Measurements from ENCODE around the gene CAPRIN2.

CAPRIN2 gene

GRCh38 chr12:30763053-30763452, 8.3 kb upstream of the CAPRIN2 start:
- no peak for DNase-seq

GRCh38 chr12:30761730-30762129, 7.0 kb upstream of the CAPRIN2 start:
- no peak for DNase-seq

GRCh38 chr12:30757316-30757715, 2.6 kb upstream of the CAPRIN2 start:
- no peak for DNase-seq

- no peak for DNase-seq
These were observed 1.3 kb upstream of the CAPRIN2 start for GRCh38 chr12:30756074-30756473.

- DNase-seq = no peak
These were observed 628 bp upstream of the CAPRIN2 start for GRCh38 chr12:30755395-30755762.

- peak; percentile 47 for DNase-seq
These were observed 385 bp downstream of the CAPRIN2 start for GRCh38 chr12:30754383-30754749.

GRCh38 chr12:30753751-30754382, 884 bp downstream of the CAPRIN2 start:
- DNase-seq = peak; percentile 55

GRCh38 chr12:30753233-30753632, 1.5 kb downstream of the CAPRIN2 start:
- DNase-seq = peak; percentile 29

GRCh38 chr12:30752255-30752654, 2.5 kb downstream of the CAPRIN2 start:
- no peak for DNase-seq

GRCh38 chr12:30748147-30748546, 6.6 kb downstream of the CAPRIN2 start:
- no peak for DNase-seq

GRCh38 chr12:30746190-30746589, 8.6 kb downstream of the CAPRIN2 start:
- no peak for DNase-seq

- DNase-seq = no peak
These were observed 10.4 kb downstream of the CAPRIN2 start for GRCh38 chr12:30744321-30744720.

GRCh38 chr12:30740274-30740673, 14.5 kb downstream of the CAPRIN2 start:
- DNase-seq = no peak

GRCh38 chr12:30739020-30739419, 15.7 kb downstream of the CAPRIN2 start:
- DNase-seq = no peak

- no peak for DNase-seq
These were observed 21.7 kb downstream of the CAPRIN2 start for GRCh38 chr12:30732954-30733637.

GRCh38 chr12:30730011-30730410, 24.7 kb downstream of the CAPRIN2 start:
- DNase-seq = no peak

- DNase-seq = no peak
These were observed 25.2 kb downstream of the CAPRIN2 start for GRCh38 chr12:30729547-30729946.

- no peak for DNase-seq
These were observed 28.1 kb downstream of the CAPRIN2 start for GRCh38 chr12:30726647-30727046.

GRCh38 chr12:30725739-30726138, 29.0 kb downstream of the CAPRIN2 start:
- DNase-seq = no peak

- no peak for DNase-seq
These were observed 35.7 kb downstream of the CAPRIN2 start for GRCh38 chr12:30719060-30719459.

GRCh38 chr12:30707613-30708342, 47.0 kb downstream of the CAPRIN2 start:
- DNase-seq = no peak

GRCh38 chr12:30706476-30706875, 48.3 kb downstream of the CAPRIN2 start:
- DNase-seq = no peak

GRCh38 chr12:30701056-30701455, 53.7 kb downstream of the CAPRIN2 start:
- DNase-seq = no peak

GRCh38 chr12:30700216-30700900, 54.4 kb downstream of the CAPRIN2 start:
- DNase-seq = no peak

All from NCI-H510A treated with DMSO at 0.1 percent for 48 hours (cell line).